Neural progenitor cell (in vitro differentiated cells): ENCODE results near the gene GOLIM4.

Experiments used
- CTCF ChIP-seq: fragments of 200-600 bp; sonication (generic); IDR thresholded peaks from 2 replicates; pipeline ENCODE4 v1.5.1; 2017; ENCODE audit warnings: antibody characterized with exemption, mild to moderate bottlenecking
- EZH2 ChIP-seq: fragments of 200-600 bp; sonication (generic); IDR thresholded peaks from 2 replicates; pipeline ENCODE4 v1.6.1; 2017; ENCODE audit warnings: antibody characterized with exemption, mild to moderate bottlenecking, moderate library complexity

DNA sequence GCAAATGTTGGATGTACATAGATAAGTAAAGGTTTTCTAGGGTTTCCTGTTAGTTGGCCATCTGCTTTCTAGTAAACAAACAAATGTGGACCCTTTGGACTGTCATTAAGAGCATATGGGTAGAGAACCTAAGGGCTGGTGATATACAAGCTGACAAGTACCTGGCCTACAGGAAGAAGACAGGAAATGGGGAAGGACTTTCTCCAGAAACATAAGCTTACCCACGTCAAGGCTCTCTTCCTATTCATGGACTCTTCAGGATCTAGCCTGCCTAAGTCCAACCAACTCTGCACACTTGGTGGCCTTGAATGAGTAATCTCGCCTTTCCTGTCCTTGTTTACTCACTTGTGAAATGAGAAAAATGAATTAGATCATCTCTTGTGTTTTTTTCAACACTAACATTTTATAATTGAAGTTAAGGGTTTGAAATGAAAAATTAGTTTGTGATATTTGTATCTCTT lies 22.2 kb upstream of the GOLIM4 start:
- TF ChIP-seq EZH2 (no peak), CTCF (no peak)
